KMS-11 (cell line): Measurements from ENCODE around the gene KCNQ1.

ENCODE experiments used
- H2AFZ ChIP-seq: fragments of 200-600 bp; sonication (generic); 2 replicates; pipeline ENCODE4 v1.6.1; 2016; ENCODE audit warnings: antibody characterized with exemption, mixed run types, low read depth
- H3K27ac ChIP-seq: fragments of 200-600 bp; sonication (generic); 2 replicates; pipeline ENCODE4 v1.6.1; 2016; ENCODE audit warnings: mild to moderate bottlenecking, mixed run types
- H3K27me3 ChIP-seq: fragments of 200-600 bp; sonication (generic); 2 replicates; pipeline ENCODE4 v1.6.1; 2017; ENCODE audit warnings: mild to moderate bottlenecking, low read depth, mixed run types, moderate library complexity; ENCODE audit not compliant: insufficient read depth
- H3K36me3 ChIP-seq: fragments of 200-600 bp; sonication (generic); 2 replicates; pipeline ENCODE4 v1.6.1; 2017; ENCODE audit warnings: mild to moderate bottlenecking, mixed run types; ENCODE audit not compliant: insufficient read depth
- H3K4me1 ChIP-seq: fragments of 200-600 bp; sonication (generic); 2 replicates; pipeline ENCODE4 v1.6.1; 2016; ENCODE audit warnings: mild to moderate bottlenecking, low read depth, mixed run types; ENCODE audit not compliant: poor library complexity, severe bottlenecking
- H3K4me2 ChIP-seq: fragments of 200-600 bp; sonication (generic); 2 replicates; pipeline ENCODE4 v1.7.0; 2016; ENCODE audit warnings: mild to moderate bottlenecking, mixed run types
- H3K4me3 ChIP-seq: fragments of 200-600 bp; sonication (generic); IDR thresholded peaks from 2 replicates; pipeline ENCODE4 v1.6.1; 2017; ENCODE audit warnings: low read depth, low read length, mixed read lengths; ENCODE audit not compliant: insufficient read depth
- H3K79me2 ChIP-seq: fragments of 200-600 bp; sonication (generic); 2 replicates; pipeline ENCODE4 v1.6.1; 2016; ENCODE audit warnings: low read depth, mixed run types; ENCODE audit not compliant: insufficient read depth
- H3K9ac ChIP-seq: fragments of 200-600 bp; sonication (generic); 2 replicates; pipeline ENCODE4 v1.6.1; 2016; ENCODE audit warnings: mild to moderate bottlenecking, mixed run types
- H4K20me1 ChIP-seq: fragments of 200-600 bp; sonication (generic); 2 replicates; pipeline ENCODE4 v1.6.1; 2016; ENCODE audit warnings: mild to moderate bottlenecking, mixed run types; ENCODE audit not compliant: insufficient read depth
- CTCF ChIP-seq: fragments of 200-600 bp; sonication (generic); conservative IDR thresholded peaks from 2 replicates; pipeline ENCODE4 v1.6.1; 2017; ENCODE audit warnings: low read depth, mild to moderate bottlenecking, antibody characterized with exemption, low read length, moderate library complexity, mixed read lengths

KCNQ1 gene

GRCh38 chr11:2758751-2759150, 313.9 kb downstream of the KCNQ1 start:
- Histone ChIP-seq H3K79me2 (no peaks in the 10 kb centered on the region), H3K36me3 (no peaks in the 10 kb centered on the region), H3K27me3 (no peaks in the 10 kb centered on the region), H3K9ac (no peak overlapping the region), H4K20me1 (no peaks in the 10 kb centered on the region), H3K27ac (no peak overlapping the region), H2AFZ (no peak overlapping the region), H3K4me3 (no peak overlapping the region), H3K4me1 (peaks cover 5% of the 10 kb centered on the region), H3K4me2 (no peak overlapping the region)
- TF ChIP-seq CTCF = no peak

GRCh38 chr11:2759228-2760195, 314.7 kb downstream of the KCNQ1 start:
- Histone ChIP-seq H3K9ac (no peak overlapping the region), H3K27ac (no peak overlapping the region), H3K4me3 (no peak overlapping the region), H2AFZ (no peak overlapping the region), H3K27me3 (no peaks in the 10 kb centered on the region), H3K79me2 (no peaks in the 10 kb centered on the region), H3K36me3 (no peaks in the 10 kb centered on the region), H3K4me2 (no peak overlapping the region), H3K4me1 (peaks cover 13% of the 10 kb centered on the region), H4K20me1 (no peaks in the 10 kb centered on the region)
- TF ChIP-seq CTCF = no peak

GRCh38 chr11:2760196-2760871, 315.5 kb downstream of the KCNQ1 start:
- Histone ChIP-seq H3K36me3 (no peaks in the 10 kb centered on the region), H3K79me2 (no peaks in the 10 kb centered on the region), H3K27ac (no peak overlapping the region), H3K4me2 (no peak overlapping the region), H3K4me3 (no peak overlapping the region), H4K20me1 (no peaks in the 10 kb centered on the region), H3K9ac (no peak overlapping the region), H3K4me1 (peaks cover 20% of the 10 kb centered on the region), H3K27me3 (no peaks in the 10 kb centered on the region), H2AFZ (no peak overlapping the region)
- TF ChIP-seq CTCF = no peak

GRCh38 chr11:2761131-2762030, 316.6 kb downstream of the KCNQ1 start:
- H3K79me2 ChIP-seq = no peaks in the 10 kb centered on the region
- no peak overlapping the region for H3K9ac ChIP-seq
- H3K4me2 ChIP-seq = no peak overlapping the region
- H3K27ac ChIP-seq = no peak overlapping the region
- no peaks in the 10 kb centered on the region for H3K27me3 ChIP-seq
- TF ChIP-seq CTCF = no peak
- no peaks in the 10 kb centered on the region for H4K20me1 ChIP-seq
- no peak overlapping the region for H2AFZ ChIP-seq
- no peaks in the 10 kb centered on the region for H3K36me3 ChIP-seq
- peaks cover 20% of the 10 kb centered on the region for H3K4me1 ChIP-seq
- no peak overlapping the region for H3K4me3 ChIP-seq
